GM21528 (cell line): ENCODE results near the gene PDE9A.

ENCODE experiments used
- ATAC-seq: cut with Tn5 transposase; IDR thresholded peaks from one replicate; pipeline ENCODE4 v1.9.1; 2021; ENCODE audit warnings: mild to moderate bottlenecking, moderate library complexity; ENCODE audit not compliant: unreplicated experiment, low FRiP score

PDE9A gene

GRCh38 chr21:42734323-42734971 is 81.0 kb downstream of the PDE9A start:
- ATAC-seq = no peak

- ATAC-seq = no peak
These were observed 81.6 kb downstream of the PDE9A start for GRCh38 chr21:42735061-42735460.

DNA sequence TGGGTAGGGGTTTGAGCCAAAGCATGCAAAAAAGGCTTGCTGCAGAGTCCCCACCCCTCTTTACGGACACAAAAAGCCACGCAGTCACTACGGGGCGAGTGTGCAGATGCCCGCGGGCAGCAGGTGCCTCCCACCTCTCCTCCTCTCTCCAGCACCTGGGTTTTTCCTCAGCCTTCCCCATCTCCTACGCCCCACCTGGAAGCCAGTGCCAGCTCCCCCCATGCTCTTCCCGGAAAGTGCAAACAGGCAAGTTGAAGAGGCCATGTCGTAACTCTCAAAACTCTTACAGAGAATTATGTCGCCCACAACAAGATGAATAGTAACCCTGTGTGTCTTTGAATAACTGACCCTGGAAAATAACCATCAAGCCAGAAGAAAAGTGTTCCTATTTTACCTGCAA is 82.5 kb downstream of the PDE9A start:
- ATAC-seq = no peak

- no peak for ATAC-seq
These were observed 83.4 kb downstream of the PDE9A start for GRCh38 chr21:42736646-42737350.

DNA sequence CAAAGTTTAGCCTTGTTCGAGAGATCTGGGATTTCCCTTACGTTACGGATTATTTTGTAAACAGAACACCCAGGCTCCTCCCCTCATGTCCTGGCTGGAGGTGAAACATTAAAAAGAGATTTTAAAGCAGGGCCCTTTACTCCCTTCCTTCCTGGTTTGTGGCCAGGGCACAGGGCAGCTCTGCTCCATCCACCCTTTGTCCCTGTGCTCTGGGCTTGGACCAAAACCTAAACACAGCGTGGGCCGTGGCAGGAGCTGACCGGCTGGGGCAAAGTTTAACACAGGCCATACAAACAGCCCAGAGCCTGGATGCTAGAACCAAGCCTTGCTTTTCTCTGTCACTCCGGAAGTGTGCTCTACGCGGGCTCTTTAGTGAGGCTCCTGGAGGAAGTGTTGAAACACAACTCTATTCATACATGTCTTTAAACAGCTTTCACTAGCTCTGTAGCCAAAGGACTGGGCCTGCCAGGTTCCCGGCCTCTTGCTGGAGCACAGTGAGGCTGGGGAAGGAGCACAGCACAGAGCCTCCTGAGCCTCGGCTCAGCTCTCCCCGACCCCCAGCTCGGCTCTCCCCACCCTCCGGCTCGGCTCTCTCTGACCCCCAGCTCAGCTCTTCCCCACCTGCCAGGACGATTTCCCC is 84.7 kb downstream of the PDE9A start:
- no peak for ATAC-seq

DNA sequence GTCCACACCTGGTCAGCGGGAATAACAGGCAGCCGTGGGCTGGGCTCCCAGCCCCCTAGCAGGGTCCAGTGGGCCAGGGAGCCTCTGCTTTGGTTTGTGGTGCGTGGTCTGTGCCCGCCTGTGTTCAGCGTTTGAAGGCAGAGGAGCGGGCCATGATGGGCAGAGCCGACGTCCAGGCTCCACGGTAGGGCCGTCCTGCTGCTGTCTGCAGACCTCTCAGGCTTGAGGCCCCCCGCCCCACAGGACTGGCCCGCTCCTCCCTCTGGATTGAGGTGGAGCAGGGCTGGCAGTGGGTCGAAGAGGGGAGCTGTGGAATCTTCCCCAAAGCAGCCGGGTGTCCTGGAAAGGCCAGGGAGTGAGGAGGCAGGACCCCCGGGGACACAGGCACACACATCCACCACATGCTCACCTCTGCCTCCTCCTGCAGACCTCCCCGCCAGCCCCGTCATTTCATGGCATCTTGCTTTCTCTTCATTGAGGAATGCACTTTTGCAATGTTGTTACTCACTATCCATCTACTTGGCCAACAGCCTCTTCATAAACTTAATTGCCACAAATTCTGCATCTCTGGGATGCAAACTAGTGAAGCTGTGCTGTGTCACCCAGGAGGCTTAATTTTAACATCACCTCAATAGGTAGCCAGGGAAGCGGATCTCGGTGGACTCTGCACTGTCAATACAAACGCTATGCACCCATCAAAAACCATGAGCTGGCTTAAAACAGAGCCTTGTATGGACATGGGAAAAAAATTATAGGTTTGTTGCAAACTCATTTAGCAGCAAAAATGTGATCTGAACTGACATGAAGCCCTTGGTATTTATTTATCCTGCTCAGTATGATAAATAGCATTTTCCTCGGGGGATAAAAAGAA is 85.9 kb downstream of the PDE9A start:
- no peak for ATAC-seq

DNA sequence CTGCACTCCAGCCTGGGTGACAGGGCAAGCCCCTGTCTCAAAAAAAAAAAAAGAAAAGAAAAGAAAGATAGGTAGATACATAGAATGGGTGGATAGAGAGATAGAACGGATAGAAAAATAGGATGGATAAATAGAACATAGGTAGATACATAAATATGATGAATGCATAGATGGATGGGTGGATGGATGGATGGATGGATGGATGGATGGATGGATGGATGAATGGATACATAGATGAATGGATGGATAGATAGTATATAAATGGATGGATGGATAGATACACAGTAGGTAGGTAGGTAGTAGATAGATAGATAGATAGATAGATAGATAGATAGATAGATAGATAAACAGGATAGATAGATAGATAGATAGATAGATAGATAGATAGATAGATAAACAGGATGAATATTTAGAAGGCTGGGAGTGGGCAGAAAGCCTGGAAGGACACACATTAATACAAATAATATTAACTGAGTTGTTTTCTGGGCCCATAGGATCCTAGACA is 87.0 kb downstream of the PDE9A start:
- ATAC-seq = no peak

DNA sequence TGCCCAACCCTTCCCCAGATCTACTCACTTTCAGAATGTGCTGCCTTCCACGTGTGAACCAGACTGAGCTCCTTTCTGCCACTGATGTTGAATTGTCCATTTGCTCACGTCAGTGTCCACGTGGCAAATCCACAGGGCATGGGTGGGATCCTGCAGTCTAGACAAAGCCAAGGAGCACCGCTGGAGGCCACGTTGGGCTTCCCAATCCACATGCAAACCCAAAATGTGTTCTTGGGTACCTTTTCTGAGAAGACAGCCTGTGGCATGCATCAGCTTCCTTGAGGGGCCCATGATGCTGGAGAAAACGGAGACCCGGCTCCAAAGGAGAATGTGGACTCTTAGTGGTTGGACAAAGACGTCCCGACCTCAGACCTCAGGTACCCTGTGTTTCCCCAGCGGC is 87.6 kb downstream of the PDE9A start:
- no peak for ATAC-seq

GRCh38 chr21:42744520-42745445 is 91.4 kb downstream of the PDE9A start:
- no peak for ATAC-seq

DNA sequence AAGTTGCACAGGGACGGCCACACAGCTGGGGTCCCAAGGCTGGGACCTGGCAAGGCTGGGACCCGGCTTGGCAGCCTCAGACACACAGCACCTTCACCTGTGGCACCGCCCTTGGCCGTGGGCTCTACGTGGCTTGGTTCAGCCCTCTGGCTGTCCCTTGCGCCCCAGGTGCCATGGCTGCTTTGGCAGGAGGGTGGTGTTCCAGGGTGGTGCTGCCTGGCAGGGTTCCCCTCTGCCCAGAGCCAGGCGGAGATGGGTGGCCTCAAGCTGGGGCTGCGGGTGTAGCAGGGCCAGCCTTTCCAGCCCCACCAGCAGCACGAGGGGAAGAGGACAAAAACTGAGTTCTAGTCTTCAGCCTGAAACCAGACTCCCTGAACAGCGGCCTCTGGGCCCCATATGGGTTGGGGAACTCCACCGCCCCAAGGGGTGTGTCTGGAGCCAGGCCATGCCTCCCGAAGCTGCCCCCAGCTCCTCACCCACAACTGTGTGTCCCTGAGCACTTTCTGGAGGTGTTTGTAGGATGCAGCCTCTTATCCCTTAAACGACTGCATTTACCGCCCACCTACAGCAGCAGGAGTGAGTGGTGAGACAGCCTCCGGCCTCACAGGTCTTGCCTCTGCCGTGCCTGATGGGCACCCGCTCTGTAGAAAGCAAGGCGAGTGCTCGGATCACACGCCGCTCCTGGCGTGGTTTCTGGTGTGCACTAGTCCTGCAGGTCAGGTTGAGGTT is 92.3 kb downstream of the PDE9A start:
- no peak for ATAC-seq

- no peak for ATAC-seq
These were observed 92.8 kb downstream of the PDE9A start for GRCh38 chr21:42746240-42746592.

DNA sequence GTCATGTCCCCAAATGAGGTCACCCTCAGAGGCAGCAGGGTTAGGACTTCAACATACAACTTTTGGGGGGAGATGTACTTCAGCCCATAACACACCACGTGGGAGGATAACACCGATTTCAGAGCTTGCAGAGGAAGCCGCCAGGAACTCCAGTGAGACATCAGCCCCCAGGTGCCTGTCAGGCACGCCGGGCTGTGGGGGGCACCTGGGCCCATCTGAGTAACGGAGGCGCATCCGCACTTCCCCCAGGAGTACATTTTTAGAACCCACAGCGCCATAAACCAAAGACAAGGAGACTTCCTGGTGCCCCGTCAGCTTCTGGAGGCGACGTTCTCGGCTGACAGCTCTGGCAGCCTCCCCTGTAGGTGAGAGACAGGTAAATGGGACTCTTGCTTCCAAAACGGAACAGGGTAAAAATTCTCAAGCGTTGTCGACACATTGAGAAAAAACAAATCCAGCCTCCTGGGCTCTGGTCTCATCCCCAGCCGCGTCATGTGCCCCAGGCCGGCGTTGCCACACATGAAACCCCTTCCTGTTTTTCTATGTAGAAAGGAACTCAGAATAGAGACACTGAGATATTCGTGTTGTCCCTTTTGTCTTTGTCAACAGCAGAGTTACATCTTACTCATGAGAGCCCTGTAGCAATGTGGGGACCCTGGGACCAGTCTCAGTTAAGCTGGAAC is 93.3 kb downstream of the PDE9A start:
- no peak for ATAC-seq

- no peak for ATAC-seq
These were observed 93.9 kb downstream of the PDE9A start for GRCh38 chr21:42747276-42747701.

DNA sequence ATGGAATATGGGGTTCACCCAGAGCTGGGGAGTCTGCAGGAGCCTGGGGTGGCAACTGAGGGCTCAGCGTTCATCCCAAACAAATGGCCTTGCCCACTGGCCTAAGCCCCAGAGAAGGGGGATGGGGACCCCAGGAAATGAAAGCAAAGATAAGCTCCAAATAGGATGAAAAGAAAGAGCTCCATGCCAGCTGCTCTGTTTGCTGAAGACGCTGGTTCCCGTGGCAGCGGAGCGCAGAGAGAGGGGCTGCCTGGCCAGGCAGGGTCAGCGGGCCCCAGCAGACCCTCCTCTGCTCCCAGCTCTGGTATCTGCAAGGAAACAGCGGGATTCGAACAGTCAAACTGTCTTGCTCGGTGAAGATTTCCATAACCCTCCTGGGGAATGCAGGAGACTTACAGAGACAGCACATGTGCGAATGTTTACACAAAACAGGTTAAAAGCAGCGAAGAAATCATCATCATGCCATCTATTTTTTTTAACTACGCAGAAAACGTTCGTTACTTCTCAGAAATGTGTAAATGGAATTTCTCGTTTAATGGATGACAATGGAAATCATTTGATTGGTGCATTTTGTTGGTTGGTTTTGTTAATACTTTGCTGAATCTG is 94.4 kb downstream of the PDE9A start:
- ATAC-seq = no peak

GRCh38 chr21:42748620-42749176 is 95.3 kb downstream of the PDE9A start:
- no peak for ATAC-seq

- no peak for ATAC-seq
These were observed 97.5 kb downstream of the PDE9A start for GRCh38 chr21:42750737-42751530.

GRCh38 chr21:42751866-42752265 is 98.4 kb downstream of the PDE9A start:
- ATAC-seq = no peak
